ENCODE results near the gene DPY19L2.
"Not testable (repeated sequence)": the region's sequence is repeated elsewhere in the genome, so short reads cannot be mapped to it uniquely, and the experiment has no call there.

- TF ChIP-seq, protein P1, sequence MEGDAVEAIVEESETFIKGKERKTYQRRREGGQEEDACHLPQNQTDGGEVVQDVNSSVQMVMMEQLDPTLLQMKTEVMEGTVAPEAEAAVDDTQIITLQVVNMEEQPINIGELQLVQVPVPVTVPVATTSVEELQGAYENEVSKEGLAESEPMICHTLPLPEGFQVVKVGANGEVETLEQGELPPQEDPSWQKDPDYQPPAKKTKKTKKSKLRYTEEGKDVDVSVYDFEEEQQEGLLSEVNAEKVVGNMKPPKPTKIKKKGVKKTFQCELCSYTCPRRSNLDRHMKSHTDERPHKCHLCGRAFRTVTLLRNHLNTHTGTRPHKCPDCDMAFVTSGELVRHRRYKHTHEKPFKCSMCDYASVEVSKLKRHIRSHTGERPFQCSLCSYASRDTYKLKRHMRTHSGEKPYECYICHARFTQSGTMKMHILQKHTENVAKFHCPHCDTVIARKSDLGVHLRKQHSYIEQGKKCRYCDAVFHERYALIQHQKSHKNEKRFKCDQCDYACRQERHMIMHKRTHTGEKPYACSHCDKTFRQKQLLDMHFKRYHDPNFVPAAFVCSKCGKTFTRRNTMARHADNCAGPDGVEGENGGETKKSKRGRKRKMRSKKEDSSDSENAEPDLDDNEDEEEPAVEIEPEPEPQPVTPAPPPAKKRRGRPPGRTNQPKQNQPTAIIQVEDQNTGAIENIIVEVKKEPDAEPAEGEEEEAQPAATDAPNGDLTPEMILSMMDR (conservative IDR thresholded peaks at IDR 0.05; ENCODE audit: low read depth, low read length), result not testable (repeated sequence)
- TF ChIP-seq EZH2 (IDR thresholded peaks at IDR 0.05; ENCODE audit: borderline replicate concordance, low read depth, low read length, poor library complexity, severe bottlenecking), result not testable (repeated sequence)
Observed at GRCh38 chr12:63663005-63663404, 5.3 kb downstream of the DPY19L2 start.

Data from A673 (cell line).